Ishikawa (cell line): ENCODE results near the gene ATAD2B.

ENCODE experiments used
- CEBPB ChIP-seq: IDR thresholded peaks from 2 replicates; pipeline ENCODE4 v1.6.1; 2012
- EGR1 ChIP-seq: IDR thresholded peaks from 2 replicates; pipeline ENCODE4 v1.6.1; 2012
- RAD21 ChIP-seq: IDR thresholded peaks from 2 replicates; pipeline ENCODE4 v1.6.1; 2012; ENCODE audit warnings: low read depth
- REST ChIP-seq: IDR thresholded peaks from 2 replicates; pipeline ENCODE4 v1.6.1; 2012; ENCODE audit warnings: low read depth, mild to moderate bottlenecking
- TAF1 ChIP-seq: IDR thresholded peaks from 2 replicates; pipeline ENCODE4 v1.6.1; 2012; ENCODE audit warnings: low read depth, mild to moderate bottlenecking
- TCF12 ChIP-seq: IDR thresholded peaks from 2 replicates; pipeline ENCODE4 v1.6.1; 2012; ENCODE audit warnings: low read depth
- YY1 ChIP-seq: IDR thresholded peaks from 2 replicates; pipeline ENCODE4 v1.6.1; 2012; ENCODE audit warnings: low read depth

- TF ChIP-seq TCF12 (no peak), RAD21 (no peak), TAF1 (no peak), REST (no peak), CEBPB (no peak), YY1 (no peak), EGR1 (no peak)
Measured at GRCh38 chr2:23703583-23704385, 223.1 kb downstream of the ATAD2B start.
